Measurements from ENCODE around the gene NAIF1. TPM values are rescaled to one million over a fixed set of nuclear protein-coding genes. Genes with fewer than 3 reads are reported as not detected.
A peak's percentile ranks its signal among the peaks of the same experiment; 100 is the strongest.

The NAIF1 gene
- total RNA-seq, 1 donor from 2014 or later: 6.2 TPM

DNA sequence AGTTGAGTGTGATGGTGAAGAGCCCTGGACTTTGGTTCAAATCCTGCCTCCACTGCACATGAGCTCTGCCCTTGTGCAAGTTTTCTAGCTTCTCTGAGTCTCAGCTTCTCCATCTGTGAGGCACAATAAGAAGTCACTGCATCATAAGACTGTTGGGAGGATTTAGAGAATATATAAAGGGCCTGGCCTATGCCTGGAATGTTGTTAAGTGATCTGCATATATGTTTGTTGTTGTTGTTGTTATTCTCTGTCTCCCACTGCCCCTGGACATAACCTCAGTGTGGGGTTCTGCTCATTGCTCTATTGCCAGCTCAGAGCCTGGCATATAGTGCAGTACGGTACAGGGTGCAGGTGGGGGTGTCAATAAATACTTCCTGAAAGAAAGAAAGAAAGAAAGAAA, 46.0 kb downstream of the NAIF1 start:
- DNase-seq: no peak
- Mint-ChIP-seq H3K9me3 (ENCODE audit: unreplicated experiment) (no peaks in the 10 kb centered on the region), H3K4me3 (ENCODE audit: unreplicated experiment) (no peak overlapping the region), H3K36me3 (ENCODE audit: unreplicated experiment) (no peaks in the 10 kb centered on the region), H3K27me3 (ENCODE audit: unreplicated experiment) (peaks cover under 1% of the 10 kb centered on the region), H3K27ac (ENCODE audit: unreplicated experiment) (no peak overlapping the region), H3K4me1 (ENCODE audit: low read depth, unreplicated experiment) (no peaks in the 10 kb centered on the region)
- TF ChIP-seq, protein P1, sequence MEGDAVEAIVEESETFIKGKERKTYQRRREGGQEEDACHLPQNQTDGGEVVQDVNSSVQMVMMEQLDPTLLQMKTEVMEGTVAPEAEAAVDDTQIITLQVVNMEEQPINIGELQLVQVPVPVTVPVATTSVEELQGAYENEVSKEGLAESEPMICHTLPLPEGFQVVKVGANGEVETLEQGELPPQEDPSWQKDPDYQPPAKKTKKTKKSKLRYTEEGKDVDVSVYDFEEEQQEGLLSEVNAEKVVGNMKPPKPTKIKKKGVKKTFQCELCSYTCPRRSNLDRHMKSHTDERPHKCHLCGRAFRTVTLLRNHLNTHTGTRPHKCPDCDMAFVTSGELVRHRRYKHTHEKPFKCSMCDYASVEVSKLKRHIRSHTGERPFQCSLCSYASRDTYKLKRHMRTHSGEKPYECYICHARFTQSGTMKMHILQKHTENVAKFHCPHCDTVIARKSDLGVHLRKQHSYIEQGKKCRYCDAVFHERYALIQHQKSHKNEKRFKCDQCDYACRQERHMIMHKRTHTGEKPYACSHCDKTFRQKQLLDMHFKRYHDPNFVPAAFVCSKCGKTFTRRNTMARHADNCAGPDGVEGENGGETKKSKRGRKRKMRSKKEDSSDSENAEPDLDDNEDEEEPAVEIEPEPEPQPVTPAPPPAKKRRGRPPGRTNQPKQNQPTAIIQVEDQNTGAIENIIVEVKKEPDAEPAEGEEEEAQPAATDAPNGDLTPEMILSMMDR (IDR thresholded peaks at IDR 0.05; ENCODE audit: partially characterized antibody, unreplicated experiment): no peak

DNA sequence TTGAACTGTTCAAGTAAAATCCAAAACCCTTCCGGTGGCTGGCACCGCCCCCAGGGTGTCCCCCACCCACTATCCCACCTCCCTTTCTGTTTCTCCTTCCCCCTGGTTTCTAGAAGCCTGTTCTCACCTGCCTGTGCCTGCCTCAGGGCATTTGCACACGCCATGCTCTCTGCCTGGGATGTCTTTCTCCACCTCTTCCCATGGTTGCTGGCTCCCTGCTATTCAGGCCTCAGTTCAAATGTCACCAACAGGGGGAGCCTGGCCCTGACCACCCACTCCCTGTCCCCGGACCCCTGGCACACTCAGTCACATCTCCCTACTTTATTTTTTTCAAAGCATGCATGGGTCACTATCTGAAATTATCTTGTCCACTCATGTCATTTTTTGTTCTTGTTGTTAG, 46.4 kb downstream of the NAIF1 start:
- Mint-ChIP-seq H3K4me3 (ENCODE audit: unreplicated experiment) (no peak overlapping the region), H3K9me3 (ENCODE audit: unreplicated experiment) (no peaks in the 10 kb centered on the region), H3K4me1 (ENCODE audit: low read depth, unreplicated experiment) (no peaks in the 10 kb centered on the region), H3K36me3 (ENCODE audit: unreplicated experiment) (no peaks in the 10 kb centered on the region), H3K27me3 (ENCODE audit: unreplicated experiment) (no peaks in the 10 kb centered on the region), H3K27ac (ENCODE audit: unreplicated experiment) (no peak overlapping the region)
- peak; percentile 29 for DNase-seq
- TF ChIP-seq, protein P1 (IDR thresholded peaks at IDR 0.05; ENCODE audit: partially characterized antibody, unreplicated experiment): no peak

GRCh38 chr9:128015696-128016095, 51.4 kb downstream of the NAIF1 start:
- TF ChIP-seq, protein P1 (IDR thresholded peaks at IDR 0.05; ENCODE audit: partially characterized antibody, unreplicated experiment): no peak
- H3K27me3 Mint-ChIP-seq (ENCODE audit: unreplicated experiment): no peaks in the 10 kb centered on the region
- H3K9me3 Mint-ChIP-seq (ENCODE audit: unreplicated experiment): no peaks in the 10 kb centered on the region
- H3K4me1 Mint-ChIP-seq (ENCODE audit: low read depth, unreplicated experiment): no peaks in the 10 kb centered on the region
- no peaks in the 10 kb centered on the region for H3K36me3 Mint-ChIP-seq (ENCODE audit: unreplicated experiment)
- DNase-seq: no peak
- H3K27ac Mint-ChIP-seq (ENCODE audit: unreplicated experiment): no peak overlapping the region
- no peak overlapping the region for H3K4me3 Mint-ChIP-seq (ENCODE audit: unreplicated experiment)

Other genes starting within 250 kb of the NAIF1 start
- not detected for gene ENG, start 212.7 kb downstream of the NAIF1 start, total RNA-seq (ENCODE audit: unreplicated experiment)
- gene AK1, start 189.6 kb downstream of the NAIF1 start, total RNA-seq (ENCODE audit: unreplicated experiment): 121 TPM
- 26.1 TPM for gene ST6GALNAC6, start 167.7 kb downstream of the NAIF1 start, total RNA-seq (ENCODE audit: unreplicated experiment)
- gene ST6GALNAC4, start 150.3 kb downstream of the NAIF1 start, total RNA-seq (ENCODE audit: unreplicated experiment): 15.8 TPM
- 11.9 TPM for gene PIP5KL1, start 136.5 kb downstream of the NAIF1 start, total RNA-seq (ENCODE audit: unreplicated experiment)
- gene DPM2, start 129.5 kb downstream of the NAIF1 start, total RNA-seq (ENCODE audit: unreplicated experiment): 35.3 TPM
- 15.8 TPM for gene EEIG1, start 86.3 kb downstream of the NAIF1 start, total RNA-seq (ENCODE audit: unreplicated experiment)
- 33.0 TPM for gene SLC25A25, start 912 bp upstream of the NAIF1 start, total RNA-seq (ENCODE audit: unreplicated experiment)
- gene PTGES2, start 60.4 kb upstream of the NAIF1 start, total RNA-seq (ENCODE audit: unreplicated experiment): 85.1 TPM
- gene LCN2, start 82.1 kb upstream of the NAIF1 start, total RNA-seq (ENCODE audit: unreplicated experiment): not detected
- gene BBLN, start 92.9 kb upstream of the NAIF1 start, total RNA-seq (ENCODE audit: unreplicated experiment): 147 TPM
- 174 TPM for gene CIZ1, start 124.3 kb upstream of the NAIF1 start, total RNA-seq (ENCODE audit: unreplicated experiment)
- 276 TPM for gene DNM1, start 136.1 kb upstream of the NAIF1 start, total RNA-seq (ENCODE audit: unreplicated experiment)
- 78.3 TPM for gene GOLGA2, start 208.7 kb upstream of the NAIF1 start, total RNA-seq (ENCODE audit: unreplicated experiment)
- 13.7 TPM for gene SWI5, start 209.0 kb upstream of the NAIF1 start, total RNA-seq (ENCODE audit: unreplicated experiment)

Data from glutamatergic neuron (in vitro differentiated cells).